ENCODE data around the gene LATS2.
"Not testable (repeated sequence)": the region's sequence is repeated elsewhere in the genome, so short reads cannot be mapped to it uniquely, and the experiment has no call there.

LATS2 gene

DNA sequence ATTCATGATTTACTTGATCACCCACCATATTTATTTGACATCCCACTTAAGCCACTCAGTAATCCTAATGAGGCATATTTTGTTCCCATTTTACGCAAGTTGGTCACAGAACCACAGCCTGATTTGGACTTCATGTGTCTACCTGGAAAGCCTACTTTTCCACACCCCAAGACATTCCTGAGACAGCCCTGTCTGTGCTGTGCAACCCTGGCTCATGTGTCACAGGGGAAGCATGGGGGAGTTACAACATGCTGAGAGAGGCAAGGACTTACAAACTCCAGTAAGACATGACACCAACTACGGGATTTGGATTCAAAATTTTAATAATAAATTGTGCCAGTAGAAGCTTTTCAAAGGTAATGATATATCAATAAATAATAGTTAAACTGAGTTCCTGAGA, 88.7 kb downstream of the LATS2 start:
- TF ChIP-seq, protein P1, sequence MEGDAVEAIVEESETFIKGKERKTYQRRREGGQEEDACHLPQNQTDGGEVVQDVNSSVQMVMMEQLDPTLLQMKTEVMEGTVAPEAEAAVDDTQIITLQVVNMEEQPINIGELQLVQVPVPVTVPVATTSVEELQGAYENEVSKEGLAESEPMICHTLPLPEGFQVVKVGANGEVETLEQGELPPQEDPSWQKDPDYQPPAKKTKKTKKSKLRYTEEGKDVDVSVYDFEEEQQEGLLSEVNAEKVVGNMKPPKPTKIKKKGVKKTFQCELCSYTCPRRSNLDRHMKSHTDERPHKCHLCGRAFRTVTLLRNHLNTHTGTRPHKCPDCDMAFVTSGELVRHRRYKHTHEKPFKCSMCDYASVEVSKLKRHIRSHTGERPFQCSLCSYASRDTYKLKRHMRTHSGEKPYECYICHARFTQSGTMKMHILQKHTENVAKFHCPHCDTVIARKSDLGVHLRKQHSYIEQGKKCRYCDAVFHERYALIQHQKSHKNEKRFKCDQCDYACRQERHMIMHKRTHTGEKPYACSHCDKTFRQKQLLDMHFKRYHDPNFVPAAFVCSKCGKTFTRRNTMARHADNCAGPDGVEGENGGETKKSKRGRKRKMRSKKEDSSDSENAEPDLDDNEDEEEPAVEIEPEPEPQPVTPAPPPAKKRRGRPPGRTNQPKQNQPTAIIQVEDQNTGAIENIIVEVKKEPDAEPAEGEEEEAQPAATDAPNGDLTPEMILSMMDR (IDR thresholded peaks at IDR 0.05; ENCODE audit: insufficient read depth, low read depth, low read length, missing control alignments): no peak
- DNase-seq (ENCODE audit: low read depth): peak; percentile 38

DNA sequence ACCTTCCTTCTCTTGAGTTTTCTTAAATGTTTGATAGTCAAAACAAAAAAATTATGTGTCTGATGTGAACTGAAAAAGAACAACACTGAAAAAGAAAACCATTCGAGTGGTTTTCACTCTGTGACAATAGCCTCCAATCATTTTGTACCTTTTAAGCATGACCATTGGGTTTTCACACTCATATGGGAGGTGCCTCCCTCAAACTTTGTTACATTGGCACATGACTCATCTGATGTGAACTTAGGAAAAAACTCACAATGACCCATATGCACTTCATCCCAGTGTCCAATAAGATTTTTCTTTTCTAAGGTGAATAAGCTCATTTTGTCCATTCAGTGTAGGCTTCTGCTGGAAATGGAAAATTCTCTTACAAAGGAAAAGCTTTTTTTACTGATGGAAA, 92.2 kb downstream of the LATS2 start:
- no peak overlapping the region for H3K4me3 ChIP-seq (ENCODE audit: low read length)
- TF ChIP-seq, protein P1 (IDR thresholded peaks at IDR 0.05; ENCODE audit: insufficient read depth, low read depth, low read length, missing control alignments): no peak
- DNase-seq (ENCODE audit: low read depth): peak; percentile 58

More for the DNA sequence above, 88.7 kb downstream of the LATS2 start:
- no peak overlapping the region for H3K4me3 ChIP-seq (ENCODE audit: low read length)

DNA sequence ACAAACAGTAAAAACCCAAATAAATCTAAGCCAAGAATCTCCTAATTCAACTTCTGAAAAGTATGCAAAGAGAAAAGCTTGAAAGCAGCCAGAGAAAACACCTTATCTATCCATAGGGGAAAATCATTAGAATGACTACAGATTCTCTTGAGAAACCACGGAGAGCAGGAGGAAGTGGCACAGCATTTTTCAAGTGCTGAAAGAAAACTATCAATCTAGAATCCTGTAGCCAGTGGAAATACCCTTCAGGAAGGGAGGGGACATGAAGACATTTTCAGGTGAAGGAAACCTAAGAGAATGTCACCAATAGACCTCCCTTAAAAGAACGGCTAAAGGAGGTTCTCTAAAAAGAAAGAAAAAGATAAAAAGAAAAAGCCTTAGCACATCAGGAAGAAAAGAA, 92.6 kb downstream of the LATS2 start:
- no peak for DNase-seq (ENCODE audit: low read depth)
- TF ChIP-seq, protein P1 (IDR thresholded peaks at IDR 0.05; ENCODE audit: insufficient read depth, low read depth, low read length, missing control alignments): no peak
- H3K4me3 ChIP-seq (ENCODE audit: low read length): no peak overlapping the region

DNA sequence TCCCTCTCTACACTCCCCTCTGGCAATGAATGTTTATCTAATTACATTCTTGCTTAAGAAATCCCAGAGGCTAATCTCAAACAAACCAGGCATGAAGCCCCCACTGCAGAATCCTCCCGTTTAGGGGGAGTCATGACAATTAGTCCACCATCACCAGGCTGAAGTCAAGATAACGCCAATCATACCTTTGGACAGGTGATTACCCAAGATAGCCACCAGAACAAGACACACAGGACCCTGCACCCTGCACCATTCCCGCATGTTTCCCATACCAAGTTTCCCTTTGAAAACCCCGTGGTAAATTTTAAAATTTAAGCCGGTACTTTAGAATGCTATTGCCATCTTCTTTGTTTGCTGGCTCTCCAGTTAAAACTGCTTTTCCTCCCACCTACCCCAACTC, 94.0 kb downstream of the LATS2 start:
- DNase-seq (ENCODE audit: low read depth): no peak
- no peak overlapping the region for H3K4me3 ChIP-seq (ENCODE audit: low read length)
- TF ChIP-seq, protein P1 (IDR thresholded peaks at IDR 0.05; ENCODE audit: insufficient read depth, low read depth, low read length, missing control alignments): no peak

DNA sequence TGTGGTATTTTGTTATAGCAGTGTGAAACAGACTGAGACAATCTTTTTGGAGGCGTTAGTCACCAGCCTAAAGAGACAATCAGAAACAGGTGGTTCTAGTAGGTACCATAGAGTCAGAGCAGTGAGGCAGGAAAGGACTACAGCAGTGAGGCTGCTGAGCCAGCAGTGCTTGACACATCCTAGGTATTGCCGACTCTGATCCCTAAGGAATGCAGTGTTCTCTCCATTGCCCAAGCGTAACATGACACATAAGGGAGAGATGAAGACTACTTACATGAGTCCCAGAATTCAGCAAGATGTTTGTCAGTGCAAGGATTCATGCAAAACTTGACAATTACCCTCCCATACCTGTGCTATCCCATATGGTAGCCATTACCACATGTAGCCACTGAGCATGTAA, 96.5 kb downstream of the LATS2 start:
- no peak overlapping the region for H3K4me3 ChIP-seq (ENCODE audit: low read length)
- DNase-seq (ENCODE audit: low read depth): peak; percentile 58
- TF ChIP-seq, protein P1 (IDR thresholded peaks at IDR 0.05; ENCODE audit: insufficient read depth, low read depth, low read length, missing control alignments): no peak

DNA sequence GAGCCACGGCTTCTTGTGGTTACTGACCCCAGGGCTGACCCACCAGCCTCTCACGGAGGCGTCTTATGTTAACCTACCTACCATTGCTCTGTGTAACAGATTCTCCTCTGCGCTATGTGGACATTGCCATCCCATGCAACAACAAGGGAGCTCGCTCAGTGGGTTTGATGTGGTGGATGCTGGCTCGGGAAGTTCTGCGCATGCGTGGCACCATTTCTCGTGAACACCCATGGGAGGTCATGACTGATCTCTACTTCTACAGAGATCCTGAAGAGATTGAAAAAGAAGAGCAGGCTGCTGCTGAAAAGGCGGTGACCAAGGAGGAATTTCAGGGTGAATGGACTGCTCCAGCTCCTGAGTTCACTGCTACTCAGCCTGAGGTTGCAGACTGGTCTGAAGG, 99.7 kb downstream of the LATS2 start:
- H3K4me3 ChIP-seq (ENCODE audit: low read length); DNase-seq (ENCODE audit: low read depth): not testable (repeated sequence)

DNA sequence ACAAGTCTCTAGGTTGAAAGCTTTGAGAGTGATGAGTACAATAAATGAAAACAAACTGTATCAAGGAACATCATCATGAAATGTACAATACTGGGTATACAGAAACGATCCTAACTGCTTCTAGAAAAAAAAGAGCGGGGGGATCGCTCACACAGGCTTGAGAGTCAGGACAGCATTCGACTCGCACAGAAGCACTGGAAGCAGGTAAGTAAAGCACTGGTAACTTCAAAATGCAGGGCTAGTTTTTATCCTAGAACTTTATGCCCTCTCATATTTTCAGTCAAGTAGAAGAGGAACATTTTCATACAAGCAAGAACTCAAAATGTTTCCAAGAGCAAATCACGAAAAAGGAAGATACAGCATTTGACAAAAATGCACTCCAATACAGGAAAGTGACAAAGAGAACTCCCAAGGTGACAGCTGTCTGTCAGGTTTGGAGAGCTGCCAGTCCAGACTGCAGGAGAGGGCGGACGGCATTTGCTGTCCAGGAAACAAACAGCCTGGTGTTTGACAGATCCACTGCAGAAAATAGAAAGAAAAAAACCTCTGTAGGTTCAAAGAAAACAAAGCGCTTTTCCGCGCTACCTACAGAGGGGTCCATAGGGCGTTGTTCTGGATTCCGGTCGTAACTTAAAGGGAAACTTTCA, 100.6 kb downstream of the LATS2 start:
- TF ChIP-seq, protein P1 (IDR thresholded peaks at IDR 0.05; ENCODE audit: insufficient read depth, low read depth, low read length, missing control alignments): no peak
- no peak for DNase-seq (ENCODE audit: low read depth)
- H3K4me3 ChIP-seq (ENCODE audit: low read length): no peak overlapping the region

DNA sequence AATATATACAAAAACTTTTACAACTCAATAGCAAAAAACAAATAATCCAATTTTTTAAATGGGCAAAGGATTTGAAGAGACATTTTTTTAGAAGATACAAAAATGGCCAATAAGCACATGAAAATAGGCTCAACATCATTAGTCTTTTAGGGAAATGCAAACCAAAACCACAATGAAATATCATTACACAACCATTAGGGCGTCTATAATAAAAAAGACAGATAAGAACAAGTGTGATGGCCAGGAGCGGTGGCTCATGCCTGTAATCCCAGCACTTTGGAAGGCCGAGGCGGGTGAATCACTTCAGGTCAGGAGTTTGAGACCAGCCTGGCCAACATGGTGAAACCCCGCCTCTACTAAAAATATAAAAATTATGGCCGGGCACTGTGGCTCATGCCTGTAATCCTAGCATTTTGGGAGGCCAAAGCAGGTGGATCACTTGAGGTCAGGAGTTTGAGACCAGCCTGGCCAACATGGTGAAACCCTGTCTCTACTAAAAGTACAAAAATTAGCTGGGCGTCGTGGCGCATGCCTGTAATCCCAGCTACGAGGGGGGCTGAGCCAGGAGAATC, 104.3 kb downstream of the LATS2 start:
- not testable (repeated sequence) for DNase-seq (ENCODE audit: low read depth); H3K4me3 ChIP-seq (ENCODE audit: low read length)

All from epithelial cell of esophagus (primary cell).